ENCODE measurements around the gene SPATA2. TPM values are rescaled to one million over a fixed set of nuclear protein-coding genes. Genes with fewer than 3 reads are reported as not detected.

Gene SPATA2
- total RNA-seq, 1 donor from 2014 or later: 4.0 TPM

DNA sequence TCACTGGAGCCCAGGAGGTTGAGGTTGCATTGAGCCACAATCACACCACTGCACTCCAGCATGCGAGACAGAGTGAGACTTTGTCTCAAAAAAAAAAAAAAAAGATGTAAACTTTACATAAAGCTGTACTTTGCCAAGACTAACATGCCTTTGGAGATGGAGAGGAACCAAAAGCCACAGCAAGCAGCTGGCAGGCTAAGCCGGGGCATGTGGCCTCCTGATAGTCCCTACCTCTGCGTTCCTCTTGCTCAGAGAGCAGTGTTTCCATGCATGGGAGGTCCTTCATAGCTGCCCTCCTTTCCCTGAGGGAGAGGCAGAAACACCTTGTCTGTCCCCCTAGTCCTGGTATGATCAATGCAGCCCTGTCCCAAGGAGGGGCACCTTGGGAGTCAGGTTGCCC lies 35.2 kb downstream of the SPATA2 start:
- H3K79me2 ChIP-seq (ENCODE audit: low read depth): no peaks in the 10 kb centered on the region
- no peak overlapping the region for H2AFZ ChIP-seq (replicated peaks)
- H3K27me3 ChIP-seq: no peaks in the 10 kb centered on the region
- no peak overlapping the region for H3K4me3 ChIP-seq
- H3K27me3 Mint-ChIP-seq (ENCODE audit: insufficient read depth, low read depth): peaks cover 5% of the 10 kb centered on the region
- no peaks in the 10 kb centered on the region for H3K9me3 ChIP-seq (ENCODE audit: low read depth)
- peaks cover 2% of the 10 kb centered on the region for H3F3A ChIP-seq (ENCODE audit: low read depth)
- H3K4me2 ChIP-seq: no peak overlapping the region
- no peaks in the 10 kb centered on the region for H4K20me1 ChIP-seq (ENCODE audit: low read depth)
- peaks cover 6% of the 10 kb centered on the region for H3K4me1 Mint-ChIP-seq
- TF ChIP-seq, protein P1, sequence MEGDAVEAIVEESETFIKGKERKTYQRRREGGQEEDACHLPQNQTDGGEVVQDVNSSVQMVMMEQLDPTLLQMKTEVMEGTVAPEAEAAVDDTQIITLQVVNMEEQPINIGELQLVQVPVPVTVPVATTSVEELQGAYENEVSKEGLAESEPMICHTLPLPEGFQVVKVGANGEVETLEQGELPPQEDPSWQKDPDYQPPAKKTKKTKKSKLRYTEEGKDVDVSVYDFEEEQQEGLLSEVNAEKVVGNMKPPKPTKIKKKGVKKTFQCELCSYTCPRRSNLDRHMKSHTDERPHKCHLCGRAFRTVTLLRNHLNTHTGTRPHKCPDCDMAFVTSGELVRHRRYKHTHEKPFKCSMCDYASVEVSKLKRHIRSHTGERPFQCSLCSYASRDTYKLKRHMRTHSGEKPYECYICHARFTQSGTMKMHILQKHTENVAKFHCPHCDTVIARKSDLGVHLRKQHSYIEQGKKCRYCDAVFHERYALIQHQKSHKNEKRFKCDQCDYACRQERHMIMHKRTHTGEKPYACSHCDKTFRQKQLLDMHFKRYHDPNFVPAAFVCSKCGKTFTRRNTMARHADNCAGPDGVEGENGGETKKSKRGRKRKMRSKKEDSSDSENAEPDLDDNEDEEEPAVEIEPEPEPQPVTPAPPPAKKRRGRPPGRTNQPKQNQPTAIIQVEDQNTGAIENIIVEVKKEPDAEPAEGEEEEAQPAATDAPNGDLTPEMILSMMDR (IDR thresholded peaks at IDR 0.05): no peak
- TF ChIP-seq EZH2phosphoT487 (IDR thresholded peaks at IDR 0.05) (no peak), EZH2 (IDR thresholded peaks at IDR 0.05) (no peak)
- H3K36me3 ChIP-seq: no peaks in the 10 kb centered on the region
- H3K36me3 Mint-ChIP-seq: peaks cover 2% of the 10 kb centered on the region
- H3K27ac Mint-ChIP-seq: no peak overlapping the region
- H3K27ac ChIP-seq: no peak overlapping the region
- H3K4me3 Mint-ChIP-seq: no peak overlapping the region
- DNase-seq (ENCODE audit: low spot score): no peak
- no peaks in the 10 kb centered on the region for H3K9me3 Mint-ChIP-seq
- no peaks in the 10 kb centered on the region for H3K4me1 ChIP-seq
- H3K9ac ChIP-seq: no peak overlapping the region

DNA sequence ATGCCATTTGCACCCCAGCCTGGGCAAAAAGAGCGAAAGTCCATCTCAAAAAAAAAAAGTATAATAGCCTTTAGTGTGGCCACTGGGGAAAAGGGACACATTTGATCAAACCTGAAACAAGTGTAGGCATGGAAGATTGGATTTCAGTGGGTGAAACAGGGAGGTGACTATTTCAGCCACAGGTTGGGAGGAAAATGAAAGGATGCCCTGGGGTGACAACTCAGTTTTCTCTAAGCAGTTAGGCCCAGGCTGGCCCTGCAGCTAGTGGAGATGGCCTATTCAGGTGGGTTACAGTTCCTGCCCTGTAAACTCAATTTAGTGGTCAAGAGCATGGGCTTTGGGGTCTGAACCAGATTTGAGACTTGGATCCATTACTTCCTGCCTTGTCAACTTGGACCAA lies 36.4 kb downstream of the SPATA2 start:
- no peaks in the 10 kb centered on the region for H3K36me3 ChIP-seq
- H3K4me3 Mint-ChIP-seq: no peak overlapping the region
- H3F3A ChIP-seq (ENCODE audit: low read depth): no peaks in the 10 kb centered on the region
- no peak overlapping the region for H3K4me2 ChIP-seq
- no peak overlapping the region for H3K27ac Mint-ChIP-seq
- H3K9me3 ChIP-seq (ENCODE audit: low read depth): no peaks in the 10 kb centered on the region
- H3K27me3 Mint-ChIP-seq (ENCODE audit: insufficient read depth, low read depth): peaks cover 6% of the 10 kb centered on the region
- H3K27me3 ChIP-seq: no peaks in the 10 kb centered on the region
- H3K27ac ChIP-seq: no peak overlapping the region
- H3K4me1 ChIP-seq: no peaks in the 10 kb centered on the region
- no peaks in the 10 kb centered on the region for H3K79me2 ChIP-seq (ENCODE audit: low read depth)
- no peaks in the 10 kb centered on the region for H3K9me3 Mint-ChIP-seq
- TF ChIP-seq EZH2 (IDR thresholded peaks at IDR 0.05) (no peak), EZH2phosphoT487 (IDR thresholded peaks at IDR 0.05) (no peak)
- TF ChIP-seq, protein P1 (IDR thresholded peaks at IDR 0.05): no peak
- H3K9ac ChIP-seq: no peak overlapping the region
- no peak overlapping the region for H2AFZ ChIP-seq (replicated peaks)
- peaks cover 4% of the 10 kb centered on the region for H3K4me1 Mint-ChIP-seq
- no peaks in the 10 kb centered on the region for H4K20me1 ChIP-seq (ENCODE audit: low read depth)
- no peaks in the 10 kb centered on the region for H3K36me3 Mint-ChIP-seq
- H3K4me3 ChIP-seq: no peak overlapping the region
- no peak for DNase-seq (ENCODE audit: low spot score)

DNA sequence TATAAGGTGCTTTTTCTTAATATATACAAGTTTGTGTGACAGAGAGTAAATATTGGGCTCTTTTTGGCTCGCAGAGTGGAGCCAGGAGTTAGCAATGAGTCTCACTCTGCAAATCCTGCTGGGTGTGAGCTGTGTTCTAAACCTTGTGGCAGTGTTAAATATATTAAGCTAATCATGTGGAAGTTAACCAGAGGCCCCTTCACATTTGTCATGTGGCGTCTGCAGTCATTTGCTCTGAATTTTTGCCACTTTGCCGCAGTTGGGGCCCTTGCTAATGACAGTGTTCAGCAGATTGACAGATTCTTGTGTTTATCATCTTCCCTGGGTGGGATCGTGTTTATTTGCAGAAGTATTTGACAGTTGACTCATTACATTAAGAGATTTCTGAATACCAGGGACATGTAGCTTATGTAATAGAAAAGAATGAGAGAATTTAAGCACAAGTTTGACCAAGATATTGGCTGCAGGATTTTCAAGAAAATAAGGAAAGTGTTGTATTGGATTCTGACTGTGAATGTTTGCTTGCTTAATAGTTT lies 37.9 kb downstream of the SPATA2 start:
- H3K4me1 Mint-ChIP-seq: peaks cover 2% of the 10 kb centered on the region
- H3K27ac Mint-ChIP-seq: no peak overlapping the region
- TF ChIP-seq, protein P1 (IDR thresholded peaks at IDR 0.05): no peak
- TF ChIP-seq EZH2 (IDR thresholded peaks at IDR 0.05) (no peak), EZH2phosphoT487 (IDR thresholded peaks at IDR 0.05) (no peak)
- H3K4me3 ChIP-seq: no peak overlapping the region
- no peak overlapping the region for H2AFZ ChIP-seq (replicated peaks)
- H3K4me2 ChIP-seq: no peak overlapping the region
- no peak overlapping the region for H3K27ac ChIP-seq
- no peaks in the 10 kb centered on the region for H3K79me2 ChIP-seq (ENCODE audit: low read depth)
- H3K9ac ChIP-seq: peak overlapping the region; percentile 27
- no peaks in the 10 kb centered on the region for H4K20me1 ChIP-seq (ENCODE audit: low read depth)
- no peaks in the 10 kb centered on the region for H3K4me1 ChIP-seq
- H3K4me3 Mint-ChIP-seq: no peak overlapping the region
- H3K36me3 ChIP-seq: no peaks in the 10 kb centered on the region
- no peaks in the 10 kb centered on the region for H3K27me3 ChIP-seq
- DNase-seq (ENCODE audit: low spot score): no peak
- H3F3A ChIP-seq (ENCODE audit: low read depth): no peaks in the 10 kb centered on the region
- H3K27me3 Mint-ChIP-seq (ENCODE audit: insufficient read depth, low read depth): peaks cover 6% of the 10 kb centered on the region
- no peaks in the 10 kb centered on the region for H3K9me3 Mint-ChIP-seq
- H3K9me3 ChIP-seq (ENCODE audit: low read depth): no peaks in the 10 kb centered on the region
- no peaks in the 10 kb centered on the region for H3K36me3 Mint-ChIP-seq
